GM19463 (cell line): ENCODE results near the gene RNASE12.
"Not testable (repeated sequence)": the region's sequence is repeated elsewhere in the genome, so short reads cannot be mapped to it uniquely, and the experiment has no call there.

Source experiments
- ATAC-seq: cut with Tn5 transposase; IDR thresholded peaks from one replicate; pipeline ENCODE4 v1.9.1; 2021; ENCODE audit warnings: mild to moderate bottlenecking, moderate library complexity; ENCODE audit not compliant: unreplicated experiment

Gene RNASE12

GRCh38 chr14:20614038-20614840 lies 23.1 kb upstream of the RNASE12 start:
- ATAC-seq, result no peak

GRCh38 chr14:20613094-20614037 lies 22.2 kb upstream of the RNASE12 start:
- peak; percentile 64 for ATAC-seq

DNA sequence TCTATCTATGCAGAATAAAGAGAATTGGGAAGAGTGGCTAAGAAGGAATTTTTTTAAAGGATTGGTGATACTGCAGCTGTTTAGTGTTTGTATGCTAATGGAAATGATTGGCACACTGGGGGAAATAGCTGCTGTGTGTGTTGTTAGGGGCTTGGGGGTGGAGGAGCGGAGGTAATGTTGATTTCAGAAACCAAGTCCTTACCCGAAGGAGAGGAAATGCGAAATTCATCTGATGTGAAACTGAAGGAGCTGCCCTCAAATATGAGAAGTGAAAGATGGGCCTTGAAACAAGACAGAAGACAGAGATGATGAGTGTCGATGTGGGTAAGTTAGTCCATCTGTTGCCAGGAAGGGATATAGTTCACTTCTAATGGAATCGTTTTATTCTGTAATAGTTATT lies 21.2 kb upstream of the RNASE12 start:
- ATAC-seq, result no peak

GRCh38 chr14:20611277-20611676 lies 20.1 kb upstream of the RNASE12 start:
- no peak for ATAC-seq

DNA sequence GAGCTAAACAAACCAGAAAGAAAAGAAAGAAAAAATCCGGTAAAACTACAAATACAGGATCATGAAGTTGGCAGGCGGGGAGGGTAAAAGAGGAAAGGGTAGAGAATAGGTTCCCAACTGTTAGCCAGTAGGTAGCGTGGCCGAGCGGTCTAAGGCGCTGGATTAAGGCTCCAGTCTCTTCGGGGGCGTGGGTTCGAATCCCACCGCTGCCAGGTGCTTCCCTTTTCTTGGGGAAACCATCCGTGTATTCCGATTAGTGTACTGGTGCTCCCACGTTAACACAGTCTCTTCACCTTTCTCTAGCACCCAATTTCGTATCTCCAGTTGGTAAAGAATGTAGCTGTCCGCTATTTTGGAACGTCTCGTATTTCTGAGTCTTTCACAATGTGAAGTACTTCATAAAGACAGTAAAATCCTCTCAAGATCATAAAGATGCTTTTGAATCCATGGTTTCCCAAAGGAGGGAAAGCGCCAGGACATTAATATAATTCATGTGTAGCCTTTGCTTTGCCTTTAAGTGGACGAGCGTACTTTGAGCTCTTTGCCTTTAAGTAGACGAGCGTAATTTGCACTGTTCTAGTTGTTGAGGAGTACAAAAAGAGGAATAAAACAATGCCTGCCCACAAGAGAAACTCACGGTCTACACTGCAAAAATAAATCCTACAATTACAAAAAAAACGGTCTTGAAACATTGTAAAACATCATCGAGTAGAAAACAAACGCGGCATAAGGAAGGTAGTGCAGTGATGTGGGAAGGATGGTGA lies 19.0 kb upstream of the RNASE12 start:
- ATAC-seq, result peak; percentile 20

DNA sequence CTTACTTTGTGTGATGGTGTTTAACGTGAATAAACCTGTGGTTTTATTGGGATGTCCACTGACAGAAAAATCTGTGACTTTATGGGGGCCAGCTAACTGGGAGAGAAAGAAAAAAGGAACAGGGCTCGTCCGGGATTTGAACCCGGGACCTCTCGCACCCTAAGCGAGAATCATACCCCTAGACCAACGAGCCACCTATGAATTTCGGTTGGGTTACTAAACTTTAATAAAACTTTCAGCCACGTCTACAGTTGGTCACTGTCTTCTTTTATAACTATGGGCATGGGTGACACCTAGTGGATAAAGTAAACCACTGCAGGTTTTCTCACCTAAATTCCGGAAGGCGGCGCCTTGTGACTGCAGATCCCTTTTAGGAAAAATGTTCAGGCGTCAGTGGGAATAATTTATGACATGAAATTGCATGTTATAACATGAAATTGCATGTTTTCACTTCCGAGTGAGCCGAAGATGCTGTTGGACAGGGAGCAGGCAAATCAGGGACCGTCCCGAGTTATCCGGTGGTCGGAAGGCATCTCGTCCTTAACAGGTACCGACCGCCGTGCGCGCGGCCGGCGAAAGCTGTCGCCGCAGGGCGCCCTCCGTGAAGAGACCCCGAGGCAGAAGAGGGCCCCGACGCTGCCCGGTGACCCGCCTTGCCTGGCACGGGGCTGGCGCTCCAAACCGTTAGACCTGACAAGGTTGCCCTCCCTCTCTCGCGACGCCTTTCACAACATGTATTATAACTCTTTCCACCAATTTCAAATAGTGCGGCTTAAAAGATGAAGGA lies 18.2 kb upstream of the RNASE12 start:
- ATAC-seq, result no peak

DNA sequence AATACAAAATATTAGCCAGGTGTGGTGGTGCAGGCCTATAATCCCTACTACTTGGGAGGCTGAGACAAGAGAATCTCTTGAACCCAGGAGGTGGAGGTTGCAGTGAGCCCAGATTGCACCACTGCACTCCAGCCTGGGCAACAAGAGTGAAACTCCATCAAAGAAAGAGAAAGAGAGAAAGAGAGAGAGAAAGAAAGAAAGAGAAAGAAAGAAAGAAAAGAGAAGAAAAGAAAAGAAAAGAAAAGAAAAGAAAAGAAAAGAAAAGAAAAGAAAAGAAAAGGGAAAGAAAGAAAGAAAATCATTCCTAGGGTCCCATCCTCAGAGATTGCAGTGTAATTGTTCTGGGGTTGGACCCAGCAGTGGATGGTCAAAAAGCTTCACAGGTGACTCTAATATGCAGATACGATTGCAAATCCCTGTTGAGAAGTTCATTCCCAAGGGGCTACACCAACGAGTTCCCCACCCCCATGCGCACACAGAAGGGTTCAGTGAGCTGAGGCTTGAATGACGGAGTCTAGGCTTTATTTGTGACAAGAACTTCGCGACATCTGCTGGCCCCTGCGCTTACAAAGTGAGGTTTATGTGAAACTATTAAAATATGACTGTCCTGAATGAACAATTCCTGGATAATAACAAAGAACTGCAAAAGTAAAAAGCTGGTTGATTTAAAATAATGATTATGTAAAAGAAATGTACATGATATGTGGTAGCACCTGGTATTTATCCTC lies 17.4 kb upstream of the RNASE12 start:
- ATAC-seq, result no peak

DNA sequence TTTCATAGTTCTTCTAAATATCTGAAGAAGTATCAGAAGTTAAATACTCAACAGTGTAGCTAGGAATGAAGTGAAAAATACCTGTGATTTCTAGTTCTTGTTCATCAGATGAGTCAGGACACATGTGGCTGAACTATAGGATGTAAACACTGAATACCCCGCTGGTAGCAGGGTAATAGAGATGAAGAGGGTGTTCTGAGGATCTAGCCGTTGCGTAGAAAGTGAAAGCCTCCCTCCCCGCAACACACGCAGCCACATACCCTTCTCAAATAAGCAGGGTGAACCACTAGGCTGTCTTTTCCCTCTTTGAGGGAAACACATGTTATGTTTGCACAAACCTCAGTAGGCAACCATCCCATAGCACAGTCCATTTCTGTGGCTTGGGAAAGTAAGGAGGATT lies 16.4 kb upstream of the RNASE12 start:
- no peak for ATAC-seq

- no peak for ATAC-seq
These were observed 15.7 kb upstream of the RNASE12 start for GRCh38 chr14:20606902-20607242.

- ATAC-seq, result no peak
These were observed 15.2 kb upstream of the RNASE12 start for GRCh38 chr14:20606190-20606901.

DNA sequence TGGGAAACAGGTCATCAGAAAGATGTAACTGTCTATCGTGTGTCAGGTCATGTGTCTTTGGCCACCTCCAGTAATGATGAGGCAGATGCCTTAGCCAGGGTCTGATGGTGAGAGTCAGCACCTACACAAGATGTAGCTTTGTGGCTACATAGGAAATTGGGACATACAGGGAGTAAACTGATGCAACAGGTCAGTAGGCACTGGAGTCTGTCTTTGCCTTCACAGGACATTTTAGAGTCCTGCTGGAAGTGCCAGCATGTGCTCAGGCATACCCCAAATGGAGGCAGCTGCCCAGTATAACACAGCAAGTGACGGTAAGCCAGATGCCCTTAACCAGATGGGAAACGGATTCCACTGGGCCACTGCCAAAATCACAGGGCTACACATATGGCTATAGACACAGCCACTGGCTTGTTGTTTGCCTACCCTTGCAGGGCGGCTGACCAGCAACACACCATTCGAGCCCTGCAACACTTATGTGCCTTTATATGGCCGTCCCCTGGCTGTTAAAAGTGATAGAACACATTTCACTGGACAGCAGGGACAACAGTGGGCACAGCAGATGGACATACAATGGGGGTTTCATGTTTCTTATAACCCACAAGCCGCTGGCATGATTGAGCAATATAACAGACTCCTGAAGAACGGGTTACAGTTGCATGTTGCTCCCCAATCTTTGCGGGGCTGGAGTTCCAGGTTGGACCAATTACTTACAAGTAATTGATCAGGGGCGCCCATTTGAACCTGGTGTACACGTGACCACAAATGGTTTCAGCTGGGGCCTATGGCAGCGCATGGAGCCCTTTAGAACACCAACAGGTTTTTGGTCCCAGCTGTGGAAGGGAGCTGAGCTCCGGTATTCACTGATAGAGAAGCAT lies 12.9 kb upstream of the RNASE12 start:
- no peak for ATAC-seq

DNA sequence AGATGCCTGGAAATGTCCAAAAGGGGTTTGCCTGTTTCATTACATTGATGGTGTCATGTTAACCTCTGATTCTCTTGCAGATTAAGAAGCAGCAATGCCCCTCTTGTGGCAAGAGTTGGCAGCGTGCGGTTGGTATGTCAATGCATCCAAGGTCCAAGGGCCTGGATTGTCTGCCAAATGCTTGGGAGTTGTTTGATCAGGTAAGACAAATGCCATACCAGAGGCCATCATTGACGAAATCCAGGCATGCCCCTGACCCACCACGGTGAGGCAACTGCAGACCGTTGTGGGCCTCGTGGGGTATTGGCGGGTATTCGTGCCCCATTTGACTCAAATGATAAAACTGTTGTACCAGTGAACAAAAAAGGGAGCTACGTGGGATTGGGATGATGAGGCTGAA lies 11.4 kb upstream of the RNASE12 start:
- no peak for ATAC-seq

DNA sequence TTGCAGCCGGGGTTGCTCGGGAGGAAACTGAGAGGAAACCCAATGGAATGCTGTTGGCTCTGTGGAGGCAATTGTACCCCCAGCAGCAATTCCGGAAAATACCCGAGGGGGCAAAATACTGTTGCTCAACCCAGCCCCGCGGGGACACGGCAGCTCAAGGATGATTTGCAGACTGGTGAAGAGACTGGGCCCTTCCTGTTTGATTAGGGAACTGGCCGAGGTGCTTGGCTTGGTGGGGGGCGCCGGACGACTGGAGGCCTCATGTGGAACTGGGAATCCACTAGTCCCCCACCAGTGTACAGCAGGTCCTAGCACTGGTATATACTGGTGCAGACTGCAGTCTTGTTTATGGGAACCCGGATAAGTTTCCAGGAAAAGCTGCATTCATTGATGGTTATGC lies 10.3 kb upstream of the RNASE12 start:
- ATAC-seq, result no peak

DNA sequence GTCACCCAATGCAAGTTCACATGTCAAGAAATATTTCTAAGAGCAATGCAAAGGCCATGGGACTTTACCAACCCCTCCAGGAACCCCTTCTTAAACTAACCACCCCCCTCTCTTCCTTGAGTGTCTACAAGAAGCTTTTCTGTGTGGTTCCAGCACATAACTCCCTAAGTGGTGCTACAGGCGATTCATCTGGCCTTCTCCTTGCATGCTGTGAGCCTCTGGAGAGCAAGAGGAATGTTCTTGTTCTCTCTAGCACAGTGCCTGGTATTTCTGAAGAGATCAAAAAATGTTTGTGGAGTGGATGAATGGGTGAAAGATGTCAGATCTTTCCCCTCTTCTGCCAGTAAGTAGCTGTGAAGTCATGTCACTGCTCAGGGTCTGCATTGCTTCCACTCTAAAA lies 5.9 kb upstream of the RNASE12 start:
- no peak for ATAC-seq

GRCh38 chr14:20595726-20596125 lies 4.5 kb upstream of the RNASE12 start:
- ATAC-seq, result not testable (repeated sequence)

- no peak for ATAC-seq
These were observed 1.4 kb upstream of the RNASE12 start for GRCh38 chr14:20592574-20592973.

GRCh38 chr14:20587489-20588154 lies 3.6 kb downstream of the RNASE12 start, which contains the start of gene RNASE11:
Gene RNASE11 (minus strand): TSS chr14:20588001.
- ATAC-seq, result no peak

DNA sequence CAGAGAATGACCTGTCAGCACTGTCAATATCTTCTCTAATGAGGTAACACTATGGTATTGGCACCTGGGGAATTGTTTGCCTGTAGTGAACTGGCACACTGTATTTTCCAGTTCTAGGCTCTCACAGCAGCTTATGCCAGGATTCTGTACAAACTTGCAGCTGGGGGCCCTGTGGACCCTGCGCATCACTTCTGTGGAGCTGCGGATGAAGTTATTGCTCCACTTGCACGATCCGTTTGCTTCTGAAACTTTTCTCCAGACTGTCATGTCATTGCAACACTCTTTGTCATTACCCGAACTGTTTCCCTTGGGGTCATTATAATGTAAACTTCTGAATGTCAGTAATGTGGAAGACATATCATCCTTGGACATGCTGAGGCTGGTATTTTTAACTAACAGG lies 7.3 kb downstream of the RNASE12 start:
- no peak for ATAC-seq
